SJSA1 (cell line): Measurements from ENCODE around the gene TMEM107. TPM values are rescaled to one million over a fixed set of nuclear protein-coding genes. Genes with fewer than 3 reads are reported as not detected.

Source experiments
- total RNA-seq: library from RNA; depleted of rRNA; stranded (reverse); fragments of >200 nt; shearing (Covaris generic); gene quantifications from 2 replicates; pipeline ENCODE4 v1.2.3, GENCODE V29; 2014; rRNA removed

The TMEM107 gene
- total RNA-seq, 1 experiment from 2014 or later, result 11.5 TPM

Other genes with a start within 250 kb of the TMEM107 start
- gene KCNAB3, start 246.5 kb downstream of the TMEM107 start, total RNA-seq, result 0.45 and 2.7 TPM in 2 replicates
- 30.3 and 48.4 TPM in 2 replicates for gene TRAPPC1, start 244.4 kb downstream of the TMEM107 start, total RNA-seq
- 30.9 and 41.4 TPM in 2 replicates for gene CNTROB, start 244.2 kb downstream of the TMEM107 start, total RNA-seq
- not detected in 2 replicates for gene GUCY2D, start 173.8 kb downstream of the TMEM107 start, total RNA-seq
- not detected in 2 replicates for gene ALOX15B, start 137.3 kb downstream of the TMEM107 start, total RNA-seq
- not detected in 2 replicates for gene ALOX12B, start 88.7 kb downstream of the TMEM107 start, total RNA-seq
- not detected in 2 replicates for gene ALOXE3, start 57.9 kb downstream of the TMEM107 start, total RNA-seq
- gene HES7, start 52.3 kb downstream of the TMEM107 start, total RNA-seq, result not detected in 2 replicates
- 1.0 and 8.3 TPM in 2 replicates for gene PER1, start 24.0 kb downstream of the TMEM107 start, total RNA-seq
- 2.9 and 9.7 TPM in 2 replicates for gene VAMP2, start 13.4 kb downstream of the TMEM107 start, total RNA-seq
- 4.3 and 7.4 TPM in 2 replicates for gene BORCS6, start 13.8 kb upstream of the TMEM107 start, total RNA-seq
- gene AURKB, start 34.2 kb upstream of the TMEM107 start, total RNA-seq, result 99.7 and 119 TPM in 2 replicates
- gene CTC1, start 71.7 kb upstream of the TMEM107 start, total RNA-seq, result 0.60 and 1.3 TPM in 2 replicates
- gene PFAS, start 72.9 kb upstream of the TMEM107 start, total RNA-seq, result 29.3 and 60.1 TPM in 2 replicates
- gene RANGRF, start 112.3 kb upstream of the TMEM107 start, total RNA-seq, result 7.6 and 12.7 TPM in 2 replicates
- gene SLC25A35, start 119.0 kb upstream of the TMEM107 start, total RNA-seq, result 0.74 TPM in 1 of 2 replicates, not detected in the other
- gene ARHGEF15, start 133.9 kb upstream of the TMEM107 start, total RNA-seq, result not detected in 2 replicates
- not detected in 2 replicates for gene ODF4, start 163.5 kb upstream of the TMEM107 start, total RNA-seq
- gene RPL26, start 206.8 kb upstream of the TMEM107 start, total RNA-seq, result 2,200 and 2,622 TPM in 2 replicates
- not detected in 2 replicates for gene RNF222, start 221.4 kb upstream of the TMEM107 start, total RNA-seq